Endothelial cell of umbilical vein (primary cell): Measurements from ENCODE around the gene MPST. TPM values are rescaled to one million over a fixed set of nuclear protein-coding genes. Genes with fewer than 3 reads are reported as not detected.

Experiments
- BruUV-seq: library from RNA; stranded (reverse); fragments of 400-500 nt; replicated peaks from 2 replicates; lab custom pipeline; 2021; lab: Mats Ljungman, UMichigan
- CTCF ChIA-PET: fragments of 300-600, 350-600 bp; sonication (Branson Sonifier 250); formaldehyde crosslinking; loops from one replicate; lab custom pipeline; 2021; ENCODE audit warnings: antibody characterized with exemption, inconsistent platforms; lab: Charles Lee
- POLR2A ChIA-PET: fragments of 300-600, 350-600 bp; sonication (Branson Sonifier 250); formaldehyde crosslinking; loops from one replicate; lab custom pipeline; 2021; ENCODE audit warnings: antibody characterized with exemption, inconsistent platforms; lab: Charles Lee
- DNase-seq: peaks from one replicate; pipeline ENCODE4 v3.0.0-alpha.2; 2011; ENCODE audit warnings: low read depth, low spot score
- FAIRE-seq: peaks from 2 replicates; lab custom pipeline; 2011; peaks lifted over from hg19 to GRCh38; lab: Jason Lieb, UNC
- H2AFZ ChIP-seq: 2 replicates; pipeline ENCODE4 v1.6.0; 2012; ENCODE audit warnings: low read depth, low read length, control low read depth, inconsistent platforms
- H3K27ac ChIP-seq: 2 replicates; pipeline ENCODE4 v1.5.1; 2011; ENCODE audit warnings: low read depth, mild to moderate bottlenecking, control low read depth, low read length, moderate library complexity; ENCODE audit not compliant: insufficient read depth
- H3K27me3 ChIP-seq, 2 experiments: 2 replicates each; pipeline versions ENCODE4 v1.6.0 to v1.6.1; 2011; ENCODE audit warnings: low read length in 2 of 2, mixed read lengths in 1 of 2; ENCODE audit not compliant: control insufficient read depth in 2 of 2, insufficient read depth in 2 of 2
- H3K36me3 ChIP-seq, 2 experiments: 2 replicates in 1 of 2; 3 replicates in 1 of 2; pipeline ENCODE4 v1.5.1; 2011; ENCODE audit warnings: low read length in 2 of 2, mild to moderate bottlenecking in 1 of 2, moderate library complexity in 1 of 2; ENCODE audit not compliant: control insufficient read depth in 2 of 2, insufficient read depth in 2 of 2; ENCODE audit errors: extremely low read depth in 1 of 2
- H3K4me1 ChIP-seq: 3 replicates; pipeline ENCODE4 v1.5.1; 2011; ENCODE audit warnings: mild to moderate bottlenecking, low read length; ENCODE audit not compliant: control insufficient read depth, insufficient read depth; ENCODE audit errors: extremely low read depth
- H3K4me2 ChIP-seq: 2 replicates; pipeline ENCODE4 v1.6.1; 2011; ENCODE audit warnings: low read length, control low read depth, mixed read lengths; ENCODE audit not compliant: insufficient read depth
- H3K4me3 ChIP-seq, 3 experiments: fragments of 200-600 bp in 1 of 3; sonication (generic), shearing (Covaris generic) in 1 of 3; replicated peaks in 1 of 3; 2 replicates each; pipeline ENCODE4 v1.5.1; 2011 to 2016; ENCODE audit warnings: control low read depth in 3 of 3, low read length in 3 of 3, mild to moderate bottlenecking in 2 of 3, inconsistent platforms in 1 of 3, low read depth in 1 of 3, moderate library complexity in 1 of 3; ENCODE audit not compliant: insufficient read depth in 1 of 3
- H3K79me2 ChIP-seq: 2 replicates; pipeline ENCODE4 v1.6.0; 2012; ENCODE audit warnings: low read length, inconsistent platforms; ENCODE audit not compliant: control insufficient read depth, insufficient read depth
- H3K9ac ChIP-seq: replicated peaks from 2 replicates; pipeline ENCODE3; 2011; ENCODE audit warnings: low read length, control low read depth; ENCODE audit not compliant: insufficient read depth; ENCODE audit errors: extremely low read depth
- H3K9me1 ChIP-seq: replicated peaks from 3 replicates; pipeline ENCODE4 v1.6.0; 2011; ENCODE audit warnings: mild to moderate bottlenecking, low read length; ENCODE audit not compliant: control insufficient read depth, insufficient read depth; ENCODE audit errors: extremely low read depth
- H3K9me3 ChIP-seq: replicated peaks from 2 replicates; pipeline ENCODE4 v1.5.1; 2012; ENCODE audit warnings: low read length, inconsistent platforms; ENCODE audit not compliant: control insufficient read depth, insufficient read depth
- H4K20me1 ChIP-seq: replicated peaks from 2 replicates; pipeline ENCODE3; 2011; ENCODE audit warnings: mild to moderate bottlenecking, low read length; ENCODE audit not compliant: control insufficient read depth, insufficient read depth; ENCODE audit errors: extremely low read depth
- CTCF ChIP-seq, 2 donors: IDR thresholded peaks; 1 replicate in 1 of 2; 2 replicates in 1 of 2; pipeline ENCODE4 v1.5.1; 2011; ENCODE audit warnings: low read length in 2 of 2, mild to moderate bottlenecking in 2 of 2, moderate library complexity in 2 of 2, control low read depth in 1 of 2, inconsistent platforms in 1 of 2, low read depth in 1 of 2; ENCODE audit not compliant: insufficient read depth in 1 of 2; ENCODE audit errors: extremely low read depth in 1 of 2
- EZH2 ChIP-seq: IDR thresholded peaks from 2 replicates; pipeline ENCODE4 v1.6.1; 2012; ENCODE audit warnings: borderline replicate concordance, low read depth, mild to moderate bottlenecking, moderate library complexity, low read length, inconsistent platforms; ENCODE audit not compliant: severe bottlenecking
- FOS ChIP-seq: IDR thresholded peaks from 2 replicates; pipeline ENCODE4 v1.6.1; 2011; ENCODE audit warnings: mild to moderate bottlenecking, low read length, moderate library complexity, borderline replicate concordance; ENCODE audit not compliant: insufficient read depth
- GATA2 ChIP-seq: IDR thresholded peaks from 2 replicates; pipeline ENCODE4 v1.7.0; 2011; ENCODE audit warnings: low read depth, mild to moderate bottlenecking, moderate library complexity, mixed read lengths, low read length; ENCODE audit not compliant: insufficient read length, insufficient read depth
- JUN ChIP-seq: IDR thresholded peaks from 2 replicates; pipeline ENCODE4 v1.6.1; 2011; ENCODE audit warnings: borderline replicate concordance, low read depth; ENCODE audit not compliant: insufficient read length, insufficient read depth
- MAX ChIP-seq: IDR thresholded peaks from 2 replicates; pipeline ENCODE4 v1.6.1; 2011; ENCODE audit not compliant: insufficient read depth, insufficient read length
- MYC ChIP-seq: IDR thresholded peaks from one replicate; pipeline ENCODE4 v1.6.1; 2011; ENCODE audit warnings: mild to moderate bottlenecking, low read depth, low read length
- POLR2A ChIP-seq: IDR thresholded peaks from 2 replicates; pipeline ENCODE4 v1.6.1; 2012; ENCODE audit warnings: low read depth, mild to moderate bottlenecking, control low read depth, low read length
- POLR2AphosphoS5 ChIP-seq: IDR thresholded peaks from 2 replicates; pipeline ENCODE4 v1.6.1; 2012; ENCODE audit warnings: low read depth, mild to moderate bottlenecking, control low read depth, low read length, moderate library complexity; ENCODE audit not compliant: insufficient read depth
- dilution Hi-C: fragments of 300-500 bp; cut with MboI; formaldehyde crosslinking; loops from one replicate; pipeline ENCODE4 v1.15.0; 2019; ENCODE audit warnings: low sequenced_read_pairs; ENCODE audit not compliant: extremely low pct_ligation_motif_present
- intact Hi-C: fragments of 100-400 bp; cut with micrococcal nuclease; formaldehyde crosslinking; loops from one replicate; pipeline ENCODE4 v1.10.0; 2022
- polyA plus RNA-seq, 4 experiments: library from polyadenylated mRNA; depleted of rRNA in 3 of 4; stranded (reverse) in 3 of 4; unstranded in 1 of 4; fragments of >200 nt; gene quantifications; 2 replicates each; pipeline versions ENCODE4 v1.2.1 to v1.2.3, GENCODE V29; 2011 to 2012; ENCODE audit warnings: missing spikeins in 1 of 4
- total RNA-seq: library from RNA; stranded (reverse); gene quantifications from 2 replicates; pipeline ENCODE4 v1.2.3, GENCODE V29; 2021

MPST gene
- total and polyA plus RNA-seq, 2 donors (not counting 3 experiments of a cell fraction or from before 2014, with no cell fraction given), result 93.2 to 124 TPM

GRCh38 chr22:36997746-36998145 lies 21.8 kb upstream of the MPST start:
- no peaks in the 10 kb centered on the region for H3K9me3 ChIP-seq
- POLR2A ChIA-PET, result no interaction called here

More at GRCh38 chr22:36997746-36998145, 21.8 kb upstream of the MPST start:
- Histone ChIP-seq H3K27ac (no peak overlapping the region), H3K4me3 (no peak overlapping the region), H3K9ac (no peak overlapping the region), H3K9me1 (no peaks in the 10 kb centered on the region), H3K4me1 (no peaks in the 10 kb centered on the region), H3K4me2 (no peak overlapping the region), H2AFZ (no peak overlapping the region), H4K20me1 (no peaks in the 10 kb centered on the region), H3K79me2 (no peaks in the 10 kb centered on the region), H3K27me3 (peaks cover 2 to 13% of the 10 kb centered on the region in 2 experiments), H3K36me3 (no peaks in the 10 kb centered on the region)
- dilution Hi-C loops, result no loop called here
- no TSS peak for BruUV-seq
- TF ChIP-seq MAX (no peak), JUN (no peak), MYC (no peak), FOS (no peak), CTCF (IDR thresholded peaks at IDR 0.05; ENCODE audit: extremely low read depth in 1 of 2, insufficient read depth in 1 of 2, low read depth in 1 of 2, low read length in 2 of 2) (no peak), GATA2 (no peak), POLR2A (no peak), EZH2 (no peak), POLR2AphosphoS5 (no peak)
- FAIRE-seq (no peak), DNase-seq (no peak)
- intact Hi-C loops, result no loop called here
- CTCF ChIA-PET, result interaction anchor here (1.7 kb wide), 1 partner anchor 11 kb away, joined by 6 read pairs; a partner anchor contains a TSS
